Caco-2 (cell line): ENCODE results near the gene DAB2IP. TPM values are rescaled to one million over a fixed set of nuclear protein-coding genes. Genes with fewer than 3 reads are reported as not detected.
A peak's percentile ranks its signal among the peaks of the same experiment; 100 is the strongest.

Source experiments
- BruUV-seq: library from RNA; stranded (reverse); fragments of 400-500 nt; replicated peaks from 2 replicates; lab custom pipeline; 2021; lab: Mats Ljungman, UMichigan
- CTCF ChIA-PET: fragments of 300-600 bp; sonication (Branson Sonifier 250); formaldehyde crosslinking; loops from one replicate; lab custom pipeline; 2022; ENCODE audit warnings: antibody characterized with exemption; lab: Charles Lee
- POLR2A ChIA-PET: fragments of 300-600 bp; sonication (Branson Sonifier 250); formaldehyde crosslinking; loops from one replicate; lab custom pipeline; 2022; ENCODE audit warnings: antibody characterized with exemption; lab: Charles Lee
- DNase-seq, 2 experiments: peaks; one replicate each; pipeline versions ENCODE4 v3.0.0 to v3.0.0-alpha.2; 2020 to 2022
- H3K27me3 ChIP-seq: replicated peaks from 2 replicates; pipeline ENCODE4 v1.6.0; 2011; ENCODE audit warnings: low read length; ENCODE audit not compliant: control insufficient read depth, insufficient read depth
- H3K36me3 ChIP-seq: 2 replicates; pipeline ENCODE4 v1.5.1; 2011; ENCODE audit warnings: low read length; ENCODE audit not compliant: control insufficient read depth, insufficient read depth
- H3K4me1 ChIP-seq: fragments of 250-450 bp; sonication (Bioruptor Pico); 2 replicates; pipeline ENCODE4 v1.5.1; 2020; ENCODE audit warnings: mild to moderate bottlenecking
- H3K4me3 ChIP-seq: 2 replicates; pipeline ENCODE4 v1.5.1; 2011; ENCODE audit warnings: low read depth, mild to moderate bottlenecking, control low read depth, low read length
- H3K9me3 ChIP-seq: fragments of 250-450 bp; sonication (Bioruptor Pico); 2 replicates; pipeline ENCODE4 v1.5.1; 2020; ENCODE audit warnings: mild to moderate bottlenecking, moderate library complexity
- H3K27ac Mint-ChIP-seq: one replicate; pipeline ENCODE4 v1.8.0; 2022; ENCODE audit warnings: mixed read lengths; ENCODE audit not compliant: unreplicated experiment
- H3K27me3 Mint-ChIP-seq: one replicate; pipeline ENCODE4 v1.8.0; 2022; ENCODE audit warnings: mixed read lengths; ENCODE audit not compliant: insufficient read depth, unreplicated experiment
- H3K36me3 Mint-ChIP-seq: one replicate; pipeline ENCODE4 v1.8.0; 2022; ENCODE audit warnings: mild to moderate bottlenecking, mixed read lengths; ENCODE audit not compliant: insufficient read depth, unreplicated experiment
- H3K4me1 Mint-ChIP-seq: one replicate; pipeline ENCODE4 v1.8.0; 2022; ENCODE audit warnings: low read depth, mixed read lengths; ENCODE audit not compliant: unreplicated experiment
- H3K4me3 Mint-ChIP-seq: one replicate; pipeline ENCODE4 v1.8.0; 2022; ENCODE audit warnings: mild to moderate bottlenecking, moderate library complexity, mixed read lengths; ENCODE audit not compliant: unreplicated experiment
- H3K9me3 Mint-ChIP-seq: one replicate; pipeline ENCODE4 v1.8.0; 2022; ENCODE audit warnings: mixed read lengths; ENCODE audit not compliant: unreplicated experiment
- intact Hi-C: fragments of 100-400 bp; cut with micrococcal nuclease; formaldehyde crosslinking; loops from one replicate; pipeline ENCODE4 v1.10.0; 2022; ENCODE audit not compliant: unreplicated experiment
- total RNA-seq: library from RNA; stranded (reverse); gene quantifications from 2 replicates; pipeline ENCODE4 v1.2.3, GENCODE V29; 2022
- TF ChIP-seq, protein P1 (sequence below), 2 experiments: fragments of 200-600 bp in 1 of 2; IDR thresholded peaks; 1 replicate in 1 of 2; 2 replicates in 1 of 2; pipeline versions ENCODE4 v1.5.1 to v1.8.0; 2011 to 2022; ENCODE audit warnings: antibody characterized with exemption in 1 of 2, control low read depth in 1 of 2, inconsistent platforms in 1 of 2, low read depth in 1 of 2, low read length in 1 of 2, mild to moderate bottlenecking in 1 of 2, moderate library complexity in 1 of 2; ENCODE audit not compliant: insufficient read depth in 1 of 2, severe bottlenecking in 1 of 2, unreplicated experiment in 1 of 2

DAB2IP gene
- total RNA-seq, 1 experiment from 2014 or later = 26.0 TPM

DNA sequence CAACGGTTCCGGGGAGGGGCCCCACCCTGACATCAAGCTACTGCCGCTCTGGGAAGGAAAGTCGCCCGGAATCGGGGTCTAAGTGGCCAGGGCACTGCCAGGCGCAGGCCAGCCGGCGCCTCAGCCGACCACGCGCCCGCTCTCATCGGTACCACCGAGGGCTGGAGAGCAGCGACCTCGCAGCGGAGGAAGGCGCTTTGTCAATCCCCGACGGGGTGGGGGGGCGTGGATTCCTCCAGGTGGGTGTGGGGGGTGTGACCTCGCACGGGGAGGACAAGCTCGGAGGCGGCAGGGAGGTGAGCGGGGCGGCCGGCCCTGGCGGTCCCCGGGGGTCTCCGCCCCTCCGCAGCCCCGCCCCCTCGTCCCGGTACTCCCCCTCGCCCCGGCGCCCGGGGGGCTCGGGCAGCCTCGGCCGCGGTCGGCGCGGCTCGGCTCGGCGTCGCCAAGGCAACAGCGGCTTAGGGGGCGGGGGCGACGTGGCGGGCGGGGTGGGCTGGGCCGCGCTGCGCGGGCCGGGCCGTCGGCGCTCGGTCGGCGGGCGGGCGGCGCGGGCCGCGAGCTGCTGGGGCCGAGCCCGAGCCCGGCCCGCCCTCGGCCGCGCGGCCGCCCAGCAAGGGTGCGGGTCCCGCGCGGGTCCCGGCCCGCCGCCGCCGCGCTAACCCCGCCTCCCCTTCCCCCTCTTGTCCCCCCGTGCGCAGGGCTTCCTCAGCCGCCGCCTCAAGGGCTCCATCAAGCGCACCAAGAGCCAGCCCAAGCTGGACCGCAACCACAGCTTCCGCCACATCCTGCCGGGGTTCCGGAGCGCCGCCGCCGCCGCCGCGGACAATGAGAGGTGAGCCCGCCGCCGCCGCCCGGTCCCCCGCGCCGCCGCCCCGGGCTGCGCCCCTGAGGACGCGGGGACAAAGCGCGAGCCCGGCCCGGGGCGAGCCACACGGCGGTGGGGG, 47.5 kb downstream of the DAB2IP start:
- intact Hi-C loops = loop anchor here (5.0 kb wide), 1 partner anchor 152 kb away; no protein-coding TSS in a partner anchor

GRCh38 chr9:121699571-121700164, 48.2 kb downstream of the DAB2IP start:
- no peak for DNase-seq
- H3K27me3 Mint-ChIP-seq = no peaks in the 10 kb centered on the region

More for the DNA sequence above, 47.5 kb downstream of the DAB2IP start:
- no peaks in the 10 kb centered on the region for H3K27me3 Mint-ChIP-seq
- peak in 1 of 2 experiments; percentile 42 for DNase-seq
- H3K4me1 Mint-ChIP-seq = no peaks in the 10 kb centered on the region
- POLR2A ChIA-PET = interaction anchor here (0.7 kb wide), 1 partner anchor 37 kb away, joined by 3 read pairs; no protein-coding TSS in a partner anchor
- Histone ChIP-seq H3K9me3 (no peaks in the 10 kb centered on the region), H3K4me1 (peaks cover 9% of the 10 kb centered on the region; the same call in 1 of the 2 replicates), H3K36me3 (no peaks in the 10 kb centered on the region), H3K27me3 (no peaks in the 10 kb centered on the region), H3K4me3 (peak overlapping the region; percentile 50)
- peak overlapping the region; percentile 65 for H3K4me3 Mint-ChIP-seq
- no peaks in the 10 kb centered on the region for H3K36me3 Mint-ChIP-seq
- no peak overlapping the region for H3K27ac Mint-ChIP-seq
- TF ChIP-seq, protein P1, sequence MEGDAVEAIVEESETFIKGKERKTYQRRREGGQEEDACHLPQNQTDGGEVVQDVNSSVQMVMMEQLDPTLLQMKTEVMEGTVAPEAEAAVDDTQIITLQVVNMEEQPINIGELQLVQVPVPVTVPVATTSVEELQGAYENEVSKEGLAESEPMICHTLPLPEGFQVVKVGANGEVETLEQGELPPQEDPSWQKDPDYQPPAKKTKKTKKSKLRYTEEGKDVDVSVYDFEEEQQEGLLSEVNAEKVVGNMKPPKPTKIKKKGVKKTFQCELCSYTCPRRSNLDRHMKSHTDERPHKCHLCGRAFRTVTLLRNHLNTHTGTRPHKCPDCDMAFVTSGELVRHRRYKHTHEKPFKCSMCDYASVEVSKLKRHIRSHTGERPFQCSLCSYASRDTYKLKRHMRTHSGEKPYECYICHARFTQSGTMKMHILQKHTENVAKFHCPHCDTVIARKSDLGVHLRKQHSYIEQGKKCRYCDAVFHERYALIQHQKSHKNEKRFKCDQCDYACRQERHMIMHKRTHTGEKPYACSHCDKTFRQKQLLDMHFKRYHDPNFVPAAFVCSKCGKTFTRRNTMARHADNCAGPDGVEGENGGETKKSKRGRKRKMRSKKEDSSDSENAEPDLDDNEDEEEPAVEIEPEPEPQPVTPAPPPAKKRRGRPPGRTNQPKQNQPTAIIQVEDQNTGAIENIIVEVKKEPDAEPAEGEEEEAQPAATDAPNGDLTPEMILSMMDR (IDR thresholded peaks at IDR 0.05; ENCODE audit: insufficient read depth in 1 of 2, low read depth in 1 of 2, low read length in 1 of 2, severe bottlenecking in 1 of 2, unreplicated experiment in 1 of 2) = no peak
- H3K9me3 Mint-ChIP-seq = no peaks in the 10 kb centered on the region
- no TSS peak for BruUV-seq
- CTCF ChIA-PET = interaction anchor here (0.6 to 1.0 kb wide), 3 partner anchors 12 to 1191 kb away, joined by 3 to 5 read pairs (median 3); no protein-coding TSS in a partner anchor

More at GRCh38 chr9:121699571-121700164, 48.2 kb downstream of the DAB2IP start:
- intact Hi-C loops = loop anchor here (5.0 kb wide), 1 partner anchor 152 kb away; no protein-coding TSS in a partner anchor
- Histone ChIP-seq H3K4me1 (peaks cover 9% of the 10 kb centered on the region; the same call in 1 of the 2 replicates), H3K4me3 (peak overlapping the region; percentile 50), H3K9me3 (no peaks in the 10 kb centered on the region), H3K27me3 (no peaks in the 10 kb centered on the region), H3K36me3 (no peaks in the 10 kb centered on the region)
- Mint-ChIP-seq H3K9me3 (no peaks in the 10 kb centered on the region), H3K4me3 (peak overlapping the region; percentile 65), H3K36me3 (no peaks in the 10 kb centered on the region), H3K4me1 (no peaks in the 10 kb centered on the region), H3K27ac (no peak overlapping the region)
- POLR2A ChIA-PET = no interaction called here
- CTCF ChIA-PET = interaction anchor here (0.6 to 1.0 kb wide), 2 partner anchors 162 to 1192 kb away, joined by 4 to 5 read pairs; no protein-coding TSS in a partner anchor
- BruUV-seq = no TSS peak
- TF ChIP-seq, protein P1 (IDR thresholded peaks at IDR 0.05; ENCODE audit: insufficient read depth in 1 of 2, low read depth in 1 of 2, low read length in 1 of 2, severe bottlenecking in 1 of 2, unreplicated experiment in 1 of 2) = no peak
